Stimulated activated CD4-positive, alpha-beta T cell treated with anti-CD3 and anti-CD28 coated beads, Interleukin-15, amount 100 ng/mL, for 24 hours (primary cell): Measurements from ENCODE around the gene GALNS.
A peak's percentile ranks its signal among the peaks of the same experiment; 100 is the strongest.
"Not testable (repeated sequence)": the region's sequence is repeated elsewhere in the genome, so short reads cannot be mapped to it uniquely, and the experiment has no call there.

Source experiments
- DNase-seq: peaks from one replicate; pipeline ENCODE4 v3.0.0-alpha.2; 2020

Gene GALNS

GRCh38 chr16:88799569-88800276 lies 57.0 kb downstream of the GALNS start:
- no peak for DNase-seq

- DNase-seq, result no peak
These were observed 57.8 kb downstream of the GALNS start for GRCh38 chr16:88798772-88799455.

DNA sequence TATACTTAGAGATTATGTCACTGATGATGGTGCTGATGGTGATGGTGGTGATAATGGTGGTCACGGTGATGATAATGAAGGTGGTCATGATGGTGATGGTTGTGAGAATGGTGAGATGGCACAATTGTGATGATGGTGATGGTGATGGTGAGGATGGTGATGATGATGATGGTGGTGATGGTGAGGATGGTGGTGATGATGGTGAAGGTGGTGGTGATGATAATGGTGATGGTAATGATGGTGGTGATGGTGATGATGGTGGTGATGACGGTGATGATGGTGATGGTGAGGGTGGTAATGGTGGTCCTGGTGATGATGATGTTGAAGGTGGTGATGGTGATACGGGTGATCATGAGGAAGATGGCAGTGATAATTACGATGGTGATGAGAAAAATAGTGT lies 58.7 kb downstream of the GALNS start:
- no peak for DNase-seq

DNA sequence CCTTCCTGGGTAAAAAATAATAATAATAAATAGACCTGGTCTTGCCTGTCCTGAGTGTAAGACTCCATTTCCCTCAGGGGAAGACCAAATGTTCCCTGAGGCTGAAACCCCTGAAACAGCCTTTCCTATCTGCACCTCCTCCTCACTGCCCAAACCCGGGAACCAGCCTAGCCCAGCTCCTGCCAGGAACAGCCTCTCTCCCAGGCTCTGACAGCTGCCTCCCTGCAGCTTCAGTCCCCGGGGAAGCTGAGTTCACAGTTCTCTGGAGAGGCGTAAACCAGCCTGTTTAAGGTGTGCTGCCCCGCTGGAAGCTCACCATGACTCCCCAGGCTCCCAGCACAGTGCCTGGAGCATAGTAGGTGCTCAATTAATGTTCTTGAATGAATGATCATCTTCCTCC lies 60.5 kb downstream of the GALNS start:
- no peak for DNase-seq

- no peak for DNase-seq
These were observed 63.3 kb downstream of the GALNS start for GRCh38 chr16:88793251-88793954.

GRCh38 chr16:88792668-88793250 lies 64.0 kb downstream of the GALNS start:
- DNase-seq, result no peak

GRCh38 chr16:88792078-88792550 lies 64.6 kb downstream of the GALNS start:
- DNase-seq, result no peak

- DNase-seq, result peak; percentile 79
These were observed 66.2 kb downstream of the GALNS start for GRCh38 chr16:88790312-88791211.

DNA sequence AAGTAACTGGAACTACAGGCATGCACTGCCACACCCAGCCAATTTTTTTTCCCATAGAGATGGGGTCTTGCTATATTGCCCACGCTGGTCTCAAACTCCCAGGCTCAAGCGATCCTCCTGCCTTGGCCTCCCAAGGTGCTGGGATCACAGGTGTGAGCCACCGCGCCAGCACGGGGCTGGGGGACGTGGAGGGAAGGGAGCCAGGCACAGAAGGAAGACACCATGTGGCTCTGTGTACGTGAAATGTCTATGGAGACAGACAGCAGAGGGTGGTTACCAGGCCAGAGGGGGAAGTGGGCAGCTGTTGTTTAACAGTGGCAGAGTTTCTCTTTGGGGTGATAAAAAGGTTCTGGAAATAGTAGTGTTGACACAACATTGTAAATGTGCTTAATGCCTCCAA lies 67.2 kb downstream of the GALNS start:
- DNase-seq, result no peak

DNA sequence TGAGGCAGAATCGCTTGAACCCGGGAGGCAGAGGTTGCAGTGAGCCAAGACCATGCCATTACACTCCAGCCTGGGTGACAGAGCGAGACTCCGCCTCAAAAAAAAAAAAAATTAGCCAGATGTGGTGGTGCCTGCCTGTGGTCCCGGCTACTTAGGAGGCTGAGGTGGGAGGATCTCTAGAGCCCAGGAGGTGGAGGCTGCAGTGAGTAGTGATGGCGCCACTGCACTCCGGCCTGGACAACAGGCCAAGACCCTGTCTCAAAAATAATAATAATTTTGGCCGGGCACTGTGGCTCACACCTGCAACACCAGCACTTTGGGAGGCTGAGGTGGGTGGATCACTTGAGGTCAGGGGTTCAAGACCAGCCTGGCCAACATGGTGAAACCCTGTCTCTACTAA lies 68.0 kb downstream of the GALNS start:
- DNase-seq, result not testable (repeated sequence)

DNA sequence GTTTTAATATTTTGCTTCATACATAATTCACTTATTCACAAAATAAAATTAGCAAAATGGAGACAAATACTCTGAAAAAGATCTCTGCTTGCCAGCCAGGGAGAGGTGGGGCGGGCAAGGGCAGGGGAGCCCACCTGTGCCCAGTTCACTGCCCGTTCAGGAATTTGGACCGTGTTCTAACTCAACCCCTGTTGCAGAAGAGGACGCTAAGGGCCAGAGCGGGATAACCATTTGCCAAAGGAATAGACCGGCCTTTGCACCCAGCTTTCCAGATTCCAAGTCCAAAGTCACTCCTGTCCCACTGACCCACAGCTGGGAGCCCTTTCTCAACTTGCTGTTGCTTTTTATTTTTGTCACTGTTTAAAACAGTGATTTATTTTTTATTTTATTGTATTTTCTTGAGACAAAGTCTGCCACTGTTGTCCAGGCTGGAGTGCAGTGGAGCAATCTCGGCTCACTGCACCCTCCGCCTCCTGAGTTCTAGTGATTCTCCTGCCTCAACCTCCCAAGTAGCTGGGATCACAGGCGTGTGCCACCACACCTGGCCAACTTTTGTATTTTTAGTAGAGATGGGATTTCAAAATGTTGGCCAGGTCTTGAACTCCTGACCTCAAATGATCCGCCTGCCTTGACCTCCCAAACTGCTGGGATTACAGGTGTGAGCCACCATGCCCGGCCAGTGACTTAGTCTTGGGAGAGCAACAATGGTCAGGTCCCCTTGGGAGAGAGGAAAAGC lies 69.0 kb downstream of the GALNS start:
- DNase-seq, result no peak

DNA sequence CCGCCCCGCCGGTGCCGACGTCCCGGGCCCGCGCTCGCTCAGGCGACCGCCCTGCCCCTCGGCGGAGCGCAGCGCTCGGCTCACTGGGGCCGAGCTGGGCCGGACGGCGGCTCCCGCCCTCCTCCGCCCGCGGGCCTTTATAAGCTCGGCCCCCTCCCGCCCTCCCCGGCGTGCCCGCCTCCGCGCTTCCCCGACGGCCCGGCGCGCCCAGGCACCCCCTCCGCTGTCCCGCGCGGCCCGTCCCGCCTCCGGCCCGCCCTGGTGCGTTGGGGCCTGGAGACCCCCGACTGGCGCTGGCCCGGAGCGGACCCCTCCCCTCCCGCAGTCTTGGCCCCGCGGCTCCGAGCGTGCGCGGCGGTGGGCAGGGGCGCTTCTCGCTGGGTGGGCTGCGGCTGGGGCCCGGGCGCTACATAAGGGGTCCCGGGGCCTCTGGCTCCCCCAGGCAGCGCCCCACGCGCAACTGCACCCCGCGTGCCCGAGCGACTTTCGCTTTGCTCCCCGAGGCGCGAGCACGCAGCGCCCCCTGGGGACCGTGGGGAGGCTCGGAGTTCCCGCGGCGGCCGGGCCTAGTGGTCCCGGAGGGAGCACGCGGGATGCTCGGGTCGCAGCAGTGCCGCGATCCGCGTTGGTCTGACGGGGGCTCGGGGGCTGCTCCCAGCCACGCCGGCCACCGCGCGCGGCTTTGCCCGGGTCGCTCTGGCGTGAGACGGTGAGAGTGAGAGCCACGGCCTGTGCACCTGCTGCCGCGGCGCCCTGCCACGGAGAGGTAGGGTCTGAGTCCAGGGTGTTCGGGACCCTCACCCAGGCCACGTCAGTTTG lies 71.4 kb downstream of the GALNS start, which contains the start of gene PIEZO1:
TSS of gene PIEZO1 (minus strand) at position 115 of the 819 bp plus-strand sequence. CDS start 256 bp downstream, outside the sequence.
- DNase-seq, result peak; percentile 82

DNA sequence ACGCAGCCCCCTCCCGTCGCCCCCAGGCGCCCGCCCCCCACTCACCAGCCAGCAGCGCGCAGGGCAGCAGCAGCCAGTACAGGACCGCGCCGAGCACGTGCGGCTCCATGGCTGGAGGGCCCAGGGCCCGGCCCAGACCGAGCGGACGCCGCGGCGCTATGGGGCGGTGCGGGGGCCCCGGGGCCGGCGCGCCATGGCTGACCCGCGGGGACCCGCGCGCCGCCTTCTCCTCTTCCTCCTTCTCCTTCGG lies 72.0 kb downstream of the GALNS start:
- no peak for DNase-seq

- DNase-seq, result peak; percentile 65
These were observed 72.5 kb downstream of the GALNS start for GRCh38 chr16:88784074-88784855.

GRCh38 chr16:88783391-88784073 lies 73.2 kb downstream of the GALNS start:
- DNase-seq, result no peak

DNA sequence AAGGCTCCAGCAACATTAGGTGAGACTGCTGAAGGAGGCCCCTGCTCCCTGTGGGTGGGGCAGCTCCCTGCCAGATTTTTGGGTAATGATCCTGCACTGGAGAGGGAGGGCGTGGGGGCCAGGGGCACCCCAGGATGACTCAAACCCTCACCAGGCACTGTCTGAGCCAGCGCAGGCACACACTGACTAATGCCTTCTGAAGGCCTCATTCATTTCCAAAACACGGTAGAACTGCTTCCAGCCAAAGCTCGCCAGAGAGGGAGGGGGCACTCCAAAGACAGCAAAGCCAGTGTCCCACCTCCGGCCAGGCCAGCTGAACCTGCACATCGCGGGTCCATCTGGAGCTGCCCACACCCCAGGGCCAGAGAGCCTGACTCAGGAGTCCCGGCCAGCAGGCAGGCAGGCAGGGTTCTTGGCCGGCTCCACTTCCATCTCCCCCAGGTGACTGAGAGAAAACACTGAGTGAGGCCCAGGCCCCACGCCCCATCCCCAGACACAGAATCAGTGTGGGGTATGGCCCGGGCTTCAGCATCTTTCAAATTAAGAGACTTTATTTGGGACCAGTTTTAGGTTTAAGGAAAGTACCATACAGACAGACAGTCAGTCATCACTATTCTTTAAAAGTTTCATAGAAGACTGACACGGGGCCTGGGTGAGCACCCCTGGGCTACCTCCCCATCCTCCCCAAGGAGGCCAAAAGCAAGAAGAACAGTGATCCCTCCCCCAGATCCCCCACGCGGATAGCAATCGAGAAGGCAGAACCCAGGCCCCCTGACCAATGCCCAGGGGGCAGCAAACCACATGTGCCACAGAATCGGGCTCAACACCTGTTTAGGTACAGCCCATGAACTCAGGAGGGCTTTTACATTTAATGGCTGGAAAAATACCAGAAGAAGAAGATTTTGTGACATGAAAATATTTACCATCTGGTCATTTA lies 74.0 kb downstream of the GALNS start:
- peak; percentile 90 for DNase-seq

DNA sequence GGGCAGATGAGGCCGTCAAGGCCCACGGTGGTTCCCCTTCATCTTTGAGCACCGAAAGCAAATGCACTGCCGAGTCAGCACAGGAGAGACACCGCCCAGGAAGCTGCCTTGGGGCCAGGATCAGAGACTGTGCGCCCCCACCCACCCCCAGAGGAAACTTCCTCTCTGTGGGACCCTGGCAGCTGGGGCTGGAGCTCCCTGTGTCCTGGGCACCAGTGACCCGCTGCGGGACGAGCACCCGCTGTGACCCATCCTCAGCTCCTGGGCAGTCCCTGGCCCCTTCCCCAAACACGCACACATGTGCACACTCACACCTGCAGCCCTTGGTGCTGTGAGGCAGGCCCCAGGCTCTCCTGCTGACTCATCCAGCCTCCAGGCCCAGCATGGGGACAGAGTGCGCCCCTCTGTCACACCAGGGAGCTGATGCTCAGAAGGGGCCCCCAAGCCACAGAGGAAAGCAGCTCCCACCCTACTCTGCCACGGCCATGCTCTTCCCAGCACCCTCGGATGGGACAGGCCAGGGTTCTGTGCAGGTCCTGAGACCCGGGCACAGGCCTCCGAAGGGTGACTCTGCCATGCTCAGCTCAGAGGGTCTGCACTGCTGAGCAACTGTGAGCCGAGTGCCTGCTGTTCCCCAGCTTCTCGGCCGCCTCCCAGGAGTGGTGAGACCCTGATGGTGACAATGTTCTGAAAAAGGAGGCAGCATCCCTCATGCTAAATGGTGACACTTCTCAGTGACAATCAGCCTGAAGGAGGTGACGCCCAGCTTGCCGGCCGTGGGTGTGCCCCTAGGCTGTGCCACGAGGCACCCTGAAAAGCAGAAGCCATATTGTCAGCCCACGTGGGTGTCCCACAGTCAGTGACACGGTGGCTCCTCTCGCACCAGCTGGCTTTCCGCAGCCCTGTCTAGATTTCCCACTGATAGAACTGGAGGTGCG lies 75.3 kb downstream of the GALNS start:
- peak; percentile 83 for DNase-seq
